Panc1 (cell line): ENCODE measurements around the gene TMEM207. TPM values are rescaled to one million over a fixed set of nuclear protein-coding genes. Genes with fewer than 3 reads are reported as not detected.

ENCODE experiments used
- ATAC-seq: fragments of 200-7000 bp; cut with Tn5 transposase; 2 replicates; pipeline ENCODE4 v1.9.1; 2020; ENCODE audit warnings: mild to moderate bottlenecking, moderate library complexity
- BruUV-seq: library from RNA; stranded (reverse); fragments of 400-500 nt; replicated peaks from 2 replicates; lab custom pipeline; 2021; lab: Mats Ljungman, UMichigan
- CTCF ChIA-PET: fragments of 300-600 bp; sonication (Branson Sonifier 250); formaldehyde crosslinking; loops from one replicate; lab custom pipeline; 2022; ENCODE audit warnings: antibody characterized with exemption; lab: Charles Lee
- POLR2A ChIA-PET: fragments of 300-600 bp; sonication (Branson Sonifier 250); formaldehyde crosslinking; loops from one replicate; lab custom pipeline; 2022; ENCODE audit warnings: antibody characterized with exemption; lab: Charles Lee
- DNase-seq: peaks from one replicate; pipeline ENCODE4 v3.0.0-alpha.2; 2010; ENCODE audit warnings: low read depth, low spot score
- H3K27ac ChIP-seq: 2 replicates; pipeline ENCODE4 v1.5.1; 2011; ENCODE audit warnings: mild to moderate bottlenecking, low read length, inconsistent platforms
- H3K27me3 ChIP-seq: fragments of 200-500 bp; sonication (Bioruptor generic); 2 replicates; pipeline ENCODE4 v1.6.0; 2014; ENCODE audit warnings: low read length, inconsistent platforms; ENCODE audit not compliant: control insufficient read depth, insufficient read depth
- H3K36me3 ChIP-seq: fragments of 200-500 bp; sonication (Bioruptor generic); 2 replicates; pipeline ENCODE4 v1.5.1; 2014; ENCODE audit warnings: inconsistent platforms, mild to moderate bottlenecking, low read length, moderate library complexity; ENCODE audit not compliant: control insufficient read depth, insufficient read depth
- H3K4me1 ChIP-seq: 2 replicates; pipeline ENCODE4 v1.5.1; 2011; ENCODE audit warnings: inconsistent platforms, mild to moderate bottlenecking, low read length, moderate library complexity; ENCODE audit not compliant: control insufficient read depth, insufficient read depth
- H3K4me3 ChIP-seq, 2 experiments: 2 replicates each; pipeline ENCODE4 v1.5.1; 2011 to 2012; ENCODE audit warnings: low read depth in 2 of 2, low read length in 2 of 2, mild to moderate bottlenecking in 2 of 2, inconsistent platforms in 1 of 2, moderate library complexity in 1 of 2
- H3K9me3 ChIP-seq: fragments of 200-500 bp; sonication (Bioruptor generic); 2 replicates; pipeline ENCODE4 v1.5.1; 2014; ENCODE audit warnings: low read depth, mild to moderate bottlenecking, inconsistent platforms, low read length, moderate library complexity; ENCODE audit not compliant: control insufficient read depth, insufficient read depth
- POLR2AphosphoS5 ChIP-seq: IDR thresholded peaks from 2 replicates; pipeline ENCODE4 v1.6.1; 2012; ENCODE audit warnings: mild to moderate bottlenecking, low read depth, low read length, moderate library complexity
- SIN3A ChIP-seq: IDR thresholded peaks from 2 replicates; pipeline ENCODE4 v1.6.1; 2012; ENCODE audit warnings: low read depth, mild to moderate bottlenecking, low read length, moderate library complexity, borderline replicate concordance; ENCODE audit not compliant: insufficient read depth
- TCF7L2 ChIP-seq: IDR thresholded peaks from 2 replicates; pipeline ENCODE4 v1.6.1; 2011; ENCODE audit warnings: mild to moderate bottlenecking, low read depth, low read length, inconsistent platforms
- in situ Hi-C: cut with HindIII; loops from 2 replicates; pipeline ENCODE4 v1.10.0; 2016; ENCODE audit warnings: low sequenced_read_pairs, low pct_unique_long_range_greater_than_20kb
- intact Hi-C: fragments of 100-400 bp; cut with micrococcal nuclease; formaldehyde crosslinking; loops from one replicate; pipeline ENCODE4 v1.10.0; 2022; ENCODE audit not compliant: unreplicated experiment
- total RNA-seq: library from RNA; stranded (reverse); gene quantifications from one replicate; pipeline ENCODE4 v1.2.1, GENCODE V29; 2021; ENCODE audit not compliant: unreplicated experiment
- TF ChIP-seq, protein P1 (sequence below): fragments of 450-650 bp; IDR thresholded peaks from 2 replicates; pipeline ENCODE4 v1.5.1; 2017; ENCODE audit warnings: mild to moderate bottlenecking
- TF ChIP-seq, protein P2 (sequence below), 2 experiments: IDR thresholded peaks; 2 replicates each; pipeline ENCODE4 v1.6.1; 2011 to 2012; ENCODE audit warnings: low read depth in 2 of 2, control low read depth in 1 of 2, low read length in 1 of 2, mild to moderate bottlenecking in 1 of 2, moderate library complexity in 1 of 2; ENCODE audit not compliant: insufficient read depth in 1 of 2

Gene TMEM207
- total RNA-seq, 1 experiment from 2014 or later = not detected

DNA sequence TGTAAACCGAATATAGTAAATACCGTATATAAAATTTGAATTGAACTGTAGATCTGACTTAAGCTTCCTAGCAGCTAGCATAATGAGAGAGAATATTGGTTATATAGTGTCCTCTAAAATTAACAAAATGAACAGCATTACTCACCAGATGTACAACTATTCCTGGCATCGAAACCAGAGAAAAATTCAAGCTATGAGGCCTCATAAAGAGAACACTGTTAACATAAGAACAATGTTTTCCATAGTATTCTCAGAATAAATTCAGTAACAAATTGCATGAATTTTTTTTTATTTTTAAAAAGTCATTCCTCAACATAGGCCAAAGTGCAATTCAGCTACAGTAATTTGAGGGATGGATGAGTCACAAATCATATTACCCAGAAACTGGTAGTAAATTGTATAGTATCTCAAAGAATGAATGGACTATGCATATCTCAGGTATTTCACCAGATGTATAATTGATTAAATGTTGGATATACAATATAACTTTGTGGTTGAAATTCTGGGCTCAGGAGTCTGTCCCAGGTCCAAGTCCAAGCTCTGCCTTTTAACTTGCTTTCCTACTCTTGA, 5.0 kb downstream of the TMEM207 start:
- ChIA-PET POLR2A (no interaction called here), CTCF (interaction anchor here (0.7 kb wide), 1 partner anchor 499 kb away, joined by 4 read pairs; no protein-coding TSS in a partner anchor)
- no peaks in the 10 kb centered on the region for H3K4me1 ChIP-seq
- DNase-seq (no peak), ATAC-seq (no peak)
- H3K4me3 ChIP-seq = no peak overlapping the region
- no peaks in the 10 kb centered on the region for H3K27me3 ChIP-seq
- no TSS peak for BruUV-seq
- no peaks in the 10 kb centered on the region for H3K36me3 ChIP-seq
- in situ Hi-C loops = no loop called here
- TF ChIP-seq POLR2AphosphoS5 (no peak), TCF7L2 (no peak), SIN3A (no peak)
- TF ChIP-seq, protein P1, sequence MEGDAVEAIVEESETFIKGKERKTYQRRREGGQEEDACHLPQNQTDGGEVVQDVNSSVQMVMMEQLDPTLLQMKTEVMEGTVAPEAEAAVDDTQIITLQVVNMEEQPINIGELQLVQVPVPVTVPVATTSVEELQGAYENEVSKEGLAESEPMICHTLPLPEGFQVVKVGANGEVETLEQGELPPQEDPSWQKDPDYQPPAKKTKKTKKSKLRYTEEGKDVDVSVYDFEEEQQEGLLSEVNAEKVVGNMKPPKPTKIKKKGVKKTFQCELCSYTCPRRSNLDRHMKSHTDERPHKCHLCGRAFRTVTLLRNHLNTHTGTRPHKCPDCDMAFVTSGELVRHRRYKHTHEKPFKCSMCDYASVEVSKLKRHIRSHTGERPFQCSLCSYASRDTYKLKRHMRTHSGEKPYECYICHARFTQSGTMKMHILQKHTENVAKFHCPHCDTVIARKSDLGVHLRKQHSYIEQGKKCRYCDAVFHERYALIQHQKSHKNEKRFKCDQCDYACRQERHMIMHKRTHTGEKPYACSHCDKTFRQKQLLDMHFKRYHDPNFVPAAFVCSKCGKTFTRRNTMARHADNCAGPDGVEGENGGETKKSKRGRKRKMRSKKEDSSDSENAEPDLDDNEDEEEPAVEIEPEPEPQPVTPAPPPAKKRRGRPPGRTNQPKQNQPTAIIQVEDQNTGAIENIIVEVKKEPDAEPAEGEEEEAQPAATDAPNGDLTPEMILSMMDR = no peak
- TF ChIP-seq, protein P2, sequence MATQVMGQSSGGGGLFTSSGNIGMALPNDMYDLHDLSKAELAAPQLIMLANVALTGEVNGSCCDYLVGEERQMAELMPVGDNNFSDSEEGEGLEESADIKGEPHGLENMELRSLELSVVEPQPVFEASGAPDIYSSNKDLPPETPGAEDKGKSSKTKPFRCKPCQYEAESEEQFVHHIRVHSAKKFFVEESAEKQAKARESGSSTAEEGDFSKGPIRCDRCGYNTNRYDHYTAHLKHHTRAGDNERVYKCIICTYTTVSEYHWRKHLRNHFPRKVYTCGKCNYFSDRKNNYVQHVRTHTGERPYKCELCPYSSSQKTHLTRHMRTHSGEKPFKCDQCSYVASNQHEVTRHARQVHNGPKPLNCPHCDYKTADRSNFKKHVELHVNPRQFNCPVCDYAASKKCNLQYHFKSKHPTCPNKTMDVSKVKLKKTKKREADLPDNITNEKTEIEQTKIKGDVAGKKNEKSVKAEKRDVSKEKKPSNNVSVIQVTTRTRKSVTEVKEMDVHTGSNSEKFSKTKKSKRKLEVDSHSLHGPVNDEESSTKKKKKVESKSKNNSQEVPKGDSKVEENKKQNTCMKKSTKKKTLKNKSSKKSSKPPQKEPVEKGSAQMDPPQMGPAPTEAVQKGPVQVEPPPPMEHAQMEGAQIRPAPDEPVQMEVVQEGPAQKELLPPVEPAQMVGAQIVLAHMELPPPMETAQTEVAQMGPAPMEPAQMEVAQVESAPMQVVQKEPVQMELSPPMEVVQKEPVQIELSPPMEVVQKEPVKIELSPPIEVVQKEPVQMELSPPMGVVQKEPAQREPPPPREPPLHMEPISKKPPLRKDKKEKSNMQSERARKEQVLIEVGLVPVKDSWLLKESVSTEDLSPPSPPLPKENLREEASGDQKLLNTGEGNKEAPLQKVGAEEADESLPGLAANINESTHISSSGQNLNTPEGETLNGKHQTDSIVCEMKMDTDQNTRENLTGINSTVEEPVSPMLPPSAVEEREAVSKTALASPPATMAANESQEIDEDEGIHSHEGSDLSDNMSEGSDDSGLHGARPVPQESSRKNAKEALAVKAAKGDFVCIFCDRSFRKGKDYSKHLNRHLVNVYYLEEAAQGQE (IDR thresholded peaks at IDR 0.05; ENCODE audit: insufficient read depth in 1 of 2, low read depth in 2 of 2, low read length in 1 of 2) = no peak
- no peaks in the 10 kb centered on the region for H3K9me3 ChIP-seq
- intact Hi-C loops = loop anchor here (5.0 kb wide), 1 partner anchor 217 kb away; no protein-coding TSS in a partner anchor
- no peak overlapping the region for H3K27ac ChIP-seq

DNA sequence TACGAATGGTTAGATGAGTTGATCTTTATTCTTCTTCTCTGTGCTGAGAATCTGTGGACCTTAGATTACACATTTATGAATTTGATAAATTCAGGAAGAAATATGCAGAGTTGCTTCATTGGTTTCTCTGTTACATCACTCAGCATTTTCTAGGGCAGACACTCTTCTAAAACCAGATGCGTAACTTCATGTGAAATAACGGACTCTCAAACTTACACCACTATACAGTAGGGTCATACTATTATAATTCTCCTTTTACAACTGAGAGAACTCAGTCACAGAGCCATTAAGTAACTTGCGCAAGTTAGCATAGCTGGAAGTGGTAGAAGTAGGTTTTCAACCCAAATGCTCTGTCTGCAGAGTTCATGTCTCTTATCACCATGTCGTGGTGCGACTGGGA, 5.7 kb downstream of the TMEM207 start:
- Histone ChIP-seq H3K4me1 (no peaks in the 10 kb centered on the region), H3K27ac (no peak overlapping the region), H3K36me3 (no peaks in the 10 kb centered on the region), H3K4me3 (no peak overlapping the region), H3K9me3 (no peaks in the 10 kb centered on the region), H3K27me3 (no peaks in the 10 kb centered on the region)
- ATAC-seq (no peak), DNase-seq (no peak)
- ChIA-PET POLR2A (no interaction called here), CTCF (no interaction called here)
- intact Hi-C loops (loop anchor here (5.0 kb wide), 1 partner anchor 217 kb away; no protein-coding TSS in a partner anchor), in situ Hi-C loops (no loop called here)
- TF ChIP-seq, protein P1 = no peak
- BruUV-seq = no TSS peak
